ENCODE data around the gene PMM2.

DNA sequence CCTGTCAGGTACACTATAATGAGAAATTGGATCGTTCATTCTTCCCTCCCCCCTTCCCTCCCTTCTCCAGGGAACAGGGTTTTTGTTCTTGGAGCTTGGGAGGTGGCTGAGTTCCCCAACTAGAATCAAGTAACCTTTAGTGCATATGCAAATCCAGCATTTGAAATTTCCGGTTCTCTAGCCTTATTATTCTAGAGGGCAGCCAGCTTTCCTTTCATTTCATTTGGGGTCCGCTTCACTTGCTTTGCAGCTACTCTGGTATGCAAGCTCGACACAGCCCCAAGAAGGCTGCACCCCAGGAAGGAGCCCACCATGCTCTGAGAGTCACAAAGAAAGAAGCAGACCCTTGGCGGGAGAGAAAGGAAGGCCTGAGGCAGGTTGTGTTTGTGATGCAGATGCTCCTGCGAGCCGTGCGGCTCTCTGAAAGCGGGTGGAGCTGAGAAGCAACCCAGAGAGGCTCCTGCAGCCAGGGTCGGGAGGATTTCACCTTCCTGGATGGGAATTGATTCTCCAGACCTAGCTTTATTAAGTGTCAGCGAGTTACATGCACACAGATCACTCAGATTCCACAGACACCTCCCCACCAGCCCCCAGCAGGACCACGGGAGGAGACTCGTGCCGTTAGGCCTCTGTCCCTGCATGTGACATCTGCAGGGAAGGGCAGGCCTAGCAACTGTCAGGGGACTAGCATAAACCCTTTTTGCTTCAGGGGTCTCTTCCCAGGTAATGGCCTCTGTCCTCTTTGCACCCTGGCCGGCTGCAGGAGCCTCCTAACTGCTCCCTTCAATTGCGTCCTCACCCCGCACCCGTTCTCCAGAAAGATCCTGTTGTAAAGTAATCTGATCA is 34.5 kb downstream of the PMM2 start:
- TF ChIP-seq CTCF (IDR thresholded peaks at IDR 0.05): no peak
- TF ChIP-seq POLR2A (IDR thresholded peaks at IDR 0.05): no peak
